Measurements from ENCODE around the gene AMOT.

DNA sequence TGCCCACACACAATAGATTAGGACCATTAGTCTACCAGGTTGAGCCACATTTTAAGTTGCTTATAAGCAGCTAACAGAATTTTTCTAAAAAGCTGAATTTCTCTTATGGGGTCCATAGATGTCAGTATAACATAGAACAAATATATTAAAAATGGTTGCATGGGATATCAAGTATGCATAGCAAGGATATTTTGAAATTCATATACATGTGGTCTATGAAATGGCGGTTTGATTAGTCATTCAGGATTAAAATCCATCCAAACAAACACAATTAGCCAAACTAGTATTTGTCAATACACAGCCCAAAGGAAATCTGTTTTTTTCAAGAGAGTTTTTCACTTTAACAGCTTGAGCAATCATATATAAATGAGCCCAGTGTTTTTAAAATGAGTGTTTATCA is 33.5 kb upstream of the AMOT start:
- TF ChIP-seq, protein P1, sequence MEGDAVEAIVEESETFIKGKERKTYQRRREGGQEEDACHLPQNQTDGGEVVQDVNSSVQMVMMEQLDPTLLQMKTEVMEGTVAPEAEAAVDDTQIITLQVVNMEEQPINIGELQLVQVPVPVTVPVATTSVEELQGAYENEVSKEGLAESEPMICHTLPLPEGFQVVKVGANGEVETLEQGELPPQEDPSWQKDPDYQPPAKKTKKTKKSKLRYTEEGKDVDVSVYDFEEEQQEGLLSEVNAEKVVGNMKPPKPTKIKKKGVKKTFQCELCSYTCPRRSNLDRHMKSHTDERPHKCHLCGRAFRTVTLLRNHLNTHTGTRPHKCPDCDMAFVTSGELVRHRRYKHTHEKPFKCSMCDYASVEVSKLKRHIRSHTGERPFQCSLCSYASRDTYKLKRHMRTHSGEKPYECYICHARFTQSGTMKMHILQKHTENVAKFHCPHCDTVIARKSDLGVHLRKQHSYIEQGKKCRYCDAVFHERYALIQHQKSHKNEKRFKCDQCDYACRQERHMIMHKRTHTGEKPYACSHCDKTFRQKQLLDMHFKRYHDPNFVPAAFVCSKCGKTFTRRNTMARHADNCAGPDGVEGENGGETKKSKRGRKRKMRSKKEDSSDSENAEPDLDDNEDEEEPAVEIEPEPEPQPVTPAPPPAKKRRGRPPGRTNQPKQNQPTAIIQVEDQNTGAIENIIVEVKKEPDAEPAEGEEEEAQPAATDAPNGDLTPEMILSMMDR (IDR thresholded peaks at IDR 0.05; ENCODE audit: insufficient read depth, low read depth, low read length): no peak
- no peak for TF ChIP-seq EZH2 (IDR thresholded peaks at IDR 0.05; ENCODE audit: insufficient read depth, low read length)

Measured in astrocyte (in vitro differentiated cells and primary cell).